ENCODE measurements around the gene PLEKHB1.
A peak's percentile ranks its signal among the peaks of the same experiment; 100 is the strongest.

Gene PLEKHB1

GRCh38 chr11:73648121-73648520, 1.7 kb downstream of the PLEKHB1 start:
- DNase-seq = peak in 3 of 56 donors; percentile 20 to 38 (median 27)

GRCh38 chr11:73648571-73649046, 2.2 kb downstream of the PLEKHB1 start:
- DNase-seq = peak in 38 of 56 donors; percentile 14 to 61 (median 39)

- peak in 2 of 56 donors; percentile 52 for DNase-seq
Observed at GRCh38 chr11:73649206-73649605, 2.8 kb downstream of the PLEKHB1 start.

- DNase-seq = no peak
Observed at GRCh38 chr11:73650400-73650799, 4.0 kb downstream of the PLEKHB1 start.

GRCh38 chr11:73651252-73651651, 4.9 kb downstream of the PLEKHB1 start:
- DNase-seq = no peak

- DNase-seq = peak in 2 of 56 donors; percentile 32 to 46
Observed at GRCh38 chr11:73651661-73652045, 5.3 kb downstream of the PLEKHB1 start.

- DNase-seq = peak in 55 of 56 donors; percentile 50 to 97 (median 86)
Observed at GRCh38 chr11:73652046-73652730, 5.8 kb downstream of the PLEKHB1 start.

- no peak for DNase-seq
Observed at GRCh38 chr11:73652856-73653559, 6.6 kb downstream of the PLEKHB1 start.

- DNase-seq = no peak
Observed at GRCh38 chr11:73653996-73654395, 7.6 kb downstream of the PLEKHB1 start.

GRCh38 chr11:73654482-73655021, 8.2 kb downstream of the PLEKHB1 start:
- DNase-seq = no peak

- no peak for DNase-seq
Observed at GRCh38 chr11:73655686-73656085, 9.3 kb downstream of the PLEKHB1 start.

GRCh38 chr11:73656985-73657384, 10.6 kb downstream of the PLEKHB1 start:
- DNase-seq = no peak

GRCh38 chr11:73659961-73660360, 13.6 kb downstream of the PLEKHB1 start:
- DNase-seq = no peak

GRCh38 chr11:73660497-73661034, 14.2 kb downstream of the PLEKHB1 start:
- DNase-seq = peak in 2 of 56 donors; percentile 34 to 50

GRCh38 chr11:73661035-73661628, 14.8 kb downstream of the PLEKHB1 start:
- DNase-seq = peak in 54 of 56 donors; percentile 35 to 95 (median 82)

GRCh38 chr11:73662445-73663157, 16.2 kb downstream of the PLEKHB1 start:
- no peak for DNase-seq

GRCh38 chr11:73663604-73664495, 17.5 kb downstream of the PLEKHB1 start:
- no peak for DNase-seq

- no peak for DNase-seq
Observed at GRCh38 chr11:73664877-73665276, 18.5 kb downstream of the PLEKHB1 start.

- no peak for DNase-seq
Observed at GRCh38 chr11:73667891-73668290, 21.5 kb downstream of the PLEKHB1 start.

- no peak for DNase-seq
Observed at GRCh38 chr11:73670808-73671207, 24.4 kb downstream of the PLEKHB1 start.

All from nucleus accumbens (tissue), 56 donors.